ENCODE measurements around the gene HDAC4. TPM values are rescaled to one million over a fixed set of nuclear protein-coding genes. Genes with fewer than 3 reads are reported as not detected.

Gene HDAC4
- total and polyA plus RNA-seq, 9 of the 15 experiments (the other 6 are each of a cell fraction or from before 2014, with no cell fraction given), result 0.11 to 20.2 (median 4.0) TPM

DNA sequence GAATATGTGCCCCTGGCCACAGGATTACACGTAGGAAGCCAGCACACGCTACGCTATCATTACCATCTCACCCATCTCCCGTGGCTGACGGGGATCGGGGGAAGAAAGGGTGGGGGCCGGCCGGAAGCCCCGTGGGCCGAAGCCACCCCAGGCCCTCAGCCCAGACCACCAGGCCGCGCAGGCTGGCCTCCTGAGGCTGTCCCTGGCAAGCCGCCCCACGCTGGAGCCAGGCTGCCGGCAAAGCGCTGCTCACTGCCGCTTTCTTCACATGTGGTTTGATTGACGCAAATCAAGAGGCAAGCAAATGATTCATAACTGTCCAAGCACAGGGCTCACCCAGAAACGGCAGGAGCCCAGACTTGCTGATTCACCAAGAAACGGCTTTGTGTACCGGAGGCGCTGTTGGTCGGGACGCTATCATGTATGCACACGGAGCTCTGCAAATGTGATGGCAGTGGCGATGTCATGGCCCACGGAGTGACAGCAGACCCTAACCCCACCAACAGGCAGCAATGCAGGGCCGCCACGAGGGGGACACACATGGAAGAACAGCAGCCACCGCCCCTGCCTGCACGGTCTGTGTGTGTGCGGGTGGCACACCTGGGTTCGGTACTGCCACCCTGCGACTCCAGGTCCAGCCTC is 125.7 kb downstream of the HDAC4 start (continued):
- TF ChIP-seq, protein P1, sequence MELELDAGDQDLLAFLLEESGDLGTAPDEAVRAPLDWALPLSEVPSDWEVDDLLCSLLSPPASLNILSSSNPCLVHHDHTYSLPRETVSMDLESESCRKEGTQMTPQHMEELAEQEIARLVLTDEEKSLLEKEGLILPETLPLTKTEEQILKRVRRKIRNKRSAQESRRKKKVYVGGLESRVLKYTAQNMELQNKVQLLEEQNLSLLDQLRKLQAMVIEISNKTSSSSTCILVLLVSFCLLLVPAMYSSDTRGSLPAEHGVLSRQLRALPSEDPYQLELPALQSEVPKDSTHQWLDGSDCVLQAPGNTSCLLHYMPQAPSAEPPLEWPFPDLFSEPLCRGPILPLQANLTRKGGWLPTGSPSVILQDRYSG (tag; conservative IDR thresholded peaks at IDR 0.05; ENCODE audit: low read depth), result no peak
- TF ChIP-seq RNF2 (IDR thresholded peaks at IDR 0.05) (no peak), PCBP2 (IDR thresholded peaks at IDR 0.05; ENCODE audit: low read depth, low read length, poor library complexity, severe bottlenecking) (no peak), SMARCE1 (IDR thresholded peaks at IDR 0.05) (peak; percentile 52; the same call in 1 of the 2 replicates), KAT7 (CRISPR knock-in tag; IDR thresholded peaks at IDR 0.05; ENCODE audit: borderline replicate concordance) (no peak), SLC30A9 (CRISPR knock-in tag; IDR thresholded peaks at IDR 0.05) (no peak), GABPB1 (CRISPR knock-in tag; IDR thresholded peaks at IDR 0.05) (peak; percentile 77), SMARCA5 (IDR thresholded peaks at IDR 0.05) (peak; percentile 77), ZNF124 (CRISPR knock-in tag; IDR thresholded peaks at IDR 0.05) (no peak), ZNF121 (CRISPR knock-in tag; conservative IDR thresholded peaks at IDR 0.05) (no peak), TAL1 (IDR thresholded peaks at IDR 0.05) (no peak), SP1 (CRISPR knock-in tag; IDR thresholded peaks at IDR 0.05) (no peak), RBM39 (optimal IDR thresholded peaks at IDR 0.05; ENCODE audit: low read depth, low read length) (no peak), RFX7 (CRISPR knock-in tag; IDR thresholded peaks at IDR 0.05) (no peak), SNIP1 (IDR thresholded peaks at IDR 0.05; ENCODE audit: low read depth) (no peak), HSF4 (CRISPR knock-in tag; IDR thresholded peaks at IDR 0.05; ENCODE audit: borderline replicate concordance) (no peak), SETDB1 (IDR thresholded peaks at IDR 0.05; ENCODE audit: low read length) (no peak)
- TF ChIP-seq, protein P2, sequence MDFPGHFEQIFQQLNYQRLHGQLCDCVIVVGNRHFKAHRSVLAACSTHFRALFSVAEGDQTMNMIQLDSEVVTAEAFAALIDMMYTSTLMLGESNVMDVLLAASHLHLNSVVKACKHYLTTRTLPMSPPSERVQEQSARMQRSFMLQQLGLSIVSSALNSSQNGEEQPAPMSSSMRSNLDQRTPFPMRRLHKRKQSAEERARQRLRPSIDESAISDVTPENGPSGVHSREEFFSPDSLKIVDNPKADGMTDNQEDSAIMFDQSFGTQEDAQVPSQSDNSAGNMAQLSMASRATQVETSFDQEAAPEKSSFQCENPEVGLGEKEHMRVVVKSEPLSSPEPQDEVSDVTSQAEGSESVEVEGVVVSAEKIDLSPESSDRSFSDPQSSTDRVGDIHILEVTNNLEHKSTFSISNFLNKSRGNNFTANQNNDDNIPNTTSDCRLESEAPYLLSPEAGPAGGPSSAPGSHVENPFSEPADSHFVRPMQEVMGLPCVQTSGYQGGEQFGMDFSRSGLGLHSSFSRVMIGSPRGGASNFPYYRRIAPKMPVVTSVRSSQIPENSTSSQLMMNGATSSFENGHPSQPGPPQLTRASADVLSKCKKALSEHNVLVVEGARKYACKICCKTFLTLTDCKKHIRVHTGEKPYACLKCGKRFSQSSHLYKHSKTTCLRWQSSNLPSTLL (IDR thresholded peaks at IDR 0.05), result no peak
- TF ChIP-seq, protein P3, sequence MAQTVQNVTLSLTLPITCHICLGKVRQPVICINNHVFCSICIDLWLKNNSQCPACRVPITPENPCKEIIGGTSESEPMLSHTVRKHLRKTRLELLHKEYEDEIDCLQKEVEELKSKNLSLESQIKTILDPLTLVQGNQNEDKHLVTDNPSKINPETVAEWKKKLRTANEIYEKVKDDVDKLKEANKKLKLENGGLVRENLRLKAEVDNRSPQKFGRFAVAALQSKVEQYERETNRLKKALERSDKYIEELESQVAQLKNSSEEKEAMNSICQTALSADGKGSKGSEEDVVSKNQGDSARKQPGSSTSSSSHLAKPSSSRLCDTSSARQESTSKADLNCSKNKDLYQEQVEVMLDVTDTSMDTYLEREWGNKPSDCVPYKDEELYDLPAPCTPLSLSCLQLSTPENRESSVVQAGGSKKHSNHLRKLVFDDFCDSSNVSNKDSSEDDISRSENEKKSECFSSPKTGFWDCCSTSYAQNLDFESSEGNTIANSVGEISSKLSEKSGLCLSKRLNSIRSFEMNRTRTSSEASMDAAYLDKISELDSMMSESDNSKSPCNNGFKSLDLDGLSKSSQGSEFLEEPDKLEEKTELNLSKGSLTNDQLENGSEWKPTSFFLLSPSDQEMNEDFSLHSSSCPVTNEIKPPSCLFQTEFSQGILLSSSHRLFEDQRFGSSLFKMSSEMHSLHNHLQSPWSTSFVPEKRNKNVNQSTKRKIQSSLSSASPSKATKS (CRISPR knock-in tag; IDR thresholded peaks at IDR 0.05), result no peak
- TF ChIP-seq, protein P4, sequence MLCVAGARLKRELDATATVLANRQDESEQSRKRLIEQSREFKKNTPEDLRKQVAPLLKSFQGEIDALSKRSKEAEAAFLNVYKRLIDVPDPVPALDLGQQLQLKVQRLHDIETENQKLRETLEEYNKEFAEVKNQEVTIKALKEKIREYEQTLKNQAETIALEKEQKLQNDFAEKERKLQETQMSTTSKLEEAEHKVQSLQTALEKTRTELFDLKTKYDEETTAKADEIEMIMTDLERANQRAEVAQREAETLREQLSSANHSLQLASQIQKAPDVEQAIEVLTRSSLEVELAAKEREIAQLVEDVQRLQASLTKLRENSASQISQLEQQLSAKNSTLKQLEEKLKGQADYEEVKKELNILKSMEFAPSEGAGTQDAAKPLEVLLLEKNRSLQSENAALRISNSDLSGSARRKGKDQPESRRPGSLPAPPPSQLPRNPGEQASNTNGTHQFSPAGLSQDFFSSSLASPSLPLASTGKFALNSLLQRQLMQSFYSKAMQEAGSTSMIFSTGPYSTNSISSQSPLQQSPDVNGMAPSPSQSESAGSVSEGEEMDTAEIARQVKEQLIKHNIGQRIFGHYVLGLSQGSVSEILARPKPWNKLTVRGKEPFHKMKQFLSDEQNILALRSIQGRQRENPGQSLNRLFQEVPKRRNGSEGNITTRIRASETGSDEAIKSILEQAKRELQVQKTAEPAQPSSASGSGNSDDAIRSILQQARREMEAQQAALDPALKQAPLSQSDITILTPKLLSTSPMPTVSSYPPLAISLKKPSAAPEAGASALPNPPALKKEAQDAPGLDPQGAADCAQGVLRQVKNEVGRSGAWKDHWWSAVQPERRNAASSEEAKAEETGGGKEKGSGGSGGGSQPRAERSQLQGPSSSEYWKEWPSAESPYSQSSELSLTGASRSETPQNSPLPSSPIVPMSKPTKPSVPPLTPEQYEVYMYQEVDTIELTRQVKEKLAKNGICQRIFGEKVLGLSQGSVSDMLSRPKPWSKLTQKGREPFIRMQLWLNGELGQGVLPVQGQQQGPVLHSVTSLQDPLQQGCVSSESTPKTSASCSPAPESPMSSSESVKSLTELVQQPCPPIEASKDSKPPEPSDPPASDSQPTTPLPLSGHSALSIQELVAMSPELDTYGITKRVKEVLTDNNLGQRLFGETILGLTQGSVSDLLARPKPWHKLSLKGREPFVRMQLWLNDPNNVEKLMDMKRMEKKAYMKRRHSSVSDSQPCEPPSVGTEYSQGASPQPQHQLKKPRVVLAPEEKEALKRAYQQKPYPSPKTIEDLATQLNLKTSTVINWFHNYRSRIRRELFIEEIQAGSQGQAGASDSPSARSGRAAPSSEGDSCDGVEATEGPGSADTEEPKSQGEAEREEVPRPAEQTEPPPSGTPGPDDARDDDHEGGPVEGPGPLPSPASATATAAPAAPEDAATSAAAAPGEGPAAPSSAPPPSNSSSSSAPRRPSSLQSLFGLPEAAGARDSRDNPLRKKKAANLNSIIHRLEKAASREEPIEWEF (CRISPR knock-in tag; IDR thresholded peaks at IDR 0.05), result peak; percentile 34; the same call in 1 of the 2 replicates
